ENCODE results near the gene ARL6IP4. TPM values are rescaled to one million over a fixed set of nuclear protein-coding genes. Genes with fewer than 3 reads are reported as not detected.

Gene ARL6IP4
- total and polyA plus RNA-seq, 11 donors, result 123 to 325 (median 148) TPM

DNA sequence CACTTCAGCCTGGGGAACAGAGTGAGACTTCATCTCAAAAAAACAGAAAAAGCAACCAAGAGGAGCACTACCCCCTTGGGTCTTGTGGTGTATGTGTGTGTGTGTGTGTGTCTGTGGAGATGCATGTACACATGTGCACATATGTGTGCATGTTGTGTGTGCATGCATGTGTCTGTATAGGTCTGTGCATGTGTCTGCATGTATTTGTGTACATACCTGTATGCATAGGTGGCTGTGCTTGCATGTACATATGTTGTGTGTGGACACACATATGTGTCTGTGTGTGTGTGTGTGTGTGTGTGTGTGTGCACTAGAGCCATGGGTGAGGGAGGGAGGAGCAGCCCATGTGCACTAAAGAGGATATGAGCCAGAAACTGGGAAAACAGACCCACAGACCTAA, 49.1 kb downstream of the ARL6IP4 start:
- no peak overlapping the region for H3K4me3 ChIP-seq
- TF ChIP-seq, protein P1, sequence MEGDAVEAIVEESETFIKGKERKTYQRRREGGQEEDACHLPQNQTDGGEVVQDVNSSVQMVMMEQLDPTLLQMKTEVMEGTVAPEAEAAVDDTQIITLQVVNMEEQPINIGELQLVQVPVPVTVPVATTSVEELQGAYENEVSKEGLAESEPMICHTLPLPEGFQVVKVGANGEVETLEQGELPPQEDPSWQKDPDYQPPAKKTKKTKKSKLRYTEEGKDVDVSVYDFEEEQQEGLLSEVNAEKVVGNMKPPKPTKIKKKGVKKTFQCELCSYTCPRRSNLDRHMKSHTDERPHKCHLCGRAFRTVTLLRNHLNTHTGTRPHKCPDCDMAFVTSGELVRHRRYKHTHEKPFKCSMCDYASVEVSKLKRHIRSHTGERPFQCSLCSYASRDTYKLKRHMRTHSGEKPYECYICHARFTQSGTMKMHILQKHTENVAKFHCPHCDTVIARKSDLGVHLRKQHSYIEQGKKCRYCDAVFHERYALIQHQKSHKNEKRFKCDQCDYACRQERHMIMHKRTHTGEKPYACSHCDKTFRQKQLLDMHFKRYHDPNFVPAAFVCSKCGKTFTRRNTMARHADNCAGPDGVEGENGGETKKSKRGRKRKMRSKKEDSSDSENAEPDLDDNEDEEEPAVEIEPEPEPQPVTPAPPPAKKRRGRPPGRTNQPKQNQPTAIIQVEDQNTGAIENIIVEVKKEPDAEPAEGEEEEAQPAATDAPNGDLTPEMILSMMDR (IDR thresholded peaks at IDR 0.05), result no peak
- TF ChIP-seq POLR2A (IDR thresholded peaks at IDR 0.05), result no peak
- peaks cover 0 to 15% (median 1%) of the 10 kb centered on the region in 12 donors for H3K4me1 ChIP-seq
- intact Hi-C loops (cut with DNase I), result no loop called here
- H3K27ac ChIP-seq, result no peak overlapping the region
- no peaks in the 10 kb centered on the region for H3K9me3 ChIP-seq
- ATAC-seq (no peak), DNase-seq (no peak)
- H3K27me3 ChIP-seq, result no peaks in the 10 kb centered on the region
- peaks cover 0 to 53% (median 27%) of the 10 kb centered on the region in 9 donors for H3K36me3 ChIP-seq

DNA sequence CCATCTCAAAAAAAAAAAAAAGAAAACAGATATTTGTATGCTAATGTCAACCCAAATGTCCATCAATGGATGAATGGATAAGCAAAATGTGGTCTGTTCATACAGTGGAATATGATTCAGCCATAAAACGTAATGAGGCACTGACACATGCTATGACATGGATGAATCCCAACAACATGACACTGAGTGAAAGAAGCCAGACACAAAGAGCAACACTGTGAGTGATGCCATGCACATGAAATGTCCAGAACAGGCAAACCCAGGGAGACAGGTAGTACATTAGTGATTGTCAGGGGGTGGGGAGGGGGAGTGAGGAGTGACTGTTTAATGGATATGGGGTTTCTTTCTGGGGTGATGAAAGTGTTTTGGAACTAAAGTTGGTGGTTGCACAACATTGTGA, 50.2 kb downstream of the ARL6IP4 start:
- Histone ChIP-seq H3K36me3 (peaks cover 0 to 53% (median 27%) of the 10 kb centered on the region in 9 donors), H3K4me3 (no peak overlapping the region), H3K27me3 (no peaks in the 10 kb centered on the region), H3K4me1 (peaks cover 0 to 16% (median 4%) of the 10 kb centered on the region in 12 donors), H3K9me3 (no peaks in the 10 kb centered on the region), H3K27ac (no peak overlapping the region)
- intact Hi-C loops (cut with DNase I), result no loop called here
- 61 to 85% (median 71%) methylated on average over 1 of the region's 1 CpG for WGBS, 4 donors
- no peak for DNase-seq
- no peak for ATAC-seq
- TF ChIP-seq POLR2A (IDR thresholded peaks at IDR 0.05), result no peak
- TF ChIP-seq, protein P1 (IDR thresholded peaks at IDR 0.05), result no peak

DNA sequence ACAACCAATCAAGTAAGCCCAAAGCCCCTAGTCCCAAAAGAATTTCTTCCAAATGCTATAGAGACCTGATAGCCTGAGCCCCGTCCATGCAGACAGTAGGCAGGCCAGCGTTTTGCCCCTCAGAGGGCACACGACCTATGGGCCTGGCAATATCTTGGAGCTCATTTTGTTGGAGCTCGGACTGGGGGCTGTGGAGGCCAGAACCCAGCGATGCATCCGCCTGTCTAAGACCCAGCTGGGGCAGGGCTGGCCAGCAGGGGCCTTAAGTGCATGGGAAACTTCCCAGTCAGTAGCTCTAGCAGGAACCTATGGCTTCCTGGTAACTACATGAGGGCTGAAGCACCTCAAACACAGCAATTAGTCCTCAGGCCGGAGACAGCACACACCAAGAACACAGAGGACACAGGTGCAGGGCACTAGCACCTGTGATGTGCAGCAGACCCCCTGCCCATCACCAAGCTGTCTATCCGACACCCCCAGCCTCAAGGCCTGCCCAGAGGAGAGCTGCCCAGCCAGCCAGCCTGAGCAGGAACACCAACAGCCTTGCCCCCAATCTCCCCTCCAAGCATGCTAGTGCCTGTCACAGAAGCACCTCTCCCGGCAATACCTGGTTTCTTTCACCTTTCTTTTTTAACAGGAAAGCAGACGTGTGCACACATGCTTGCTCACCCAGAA, 50.8 kb downstream of the ARL6IP4 start:
- Histone ChIP-seq H3K4me1 (peaks cover 0 to 16% (median 4%) of the 10 kb centered on the region in 12 donors), H3K36me3 (peaks cover 0 to 53% (median 27%) of the 10 kb centered on the region in 9 donors), H3K27me3 (no peaks in the 10 kb centered on the region), H3K9me3 (no peaks in the 10 kb centered on the region), H3K4me3 (no peak overlapping the region), H3K27ac (no peak overlapping the region)
- WGBS, 4 donors, result 89 to 95% (median 91%) methylated on average over 10 of the region's 10 CpGs
- intact Hi-C loops (cut with DNase I), result no loop called here
- TF ChIP-seq, protein P1 (IDR thresholded peaks at IDR 0.05), result no peak
- TF ChIP-seq POLR2A (IDR thresholded peaks at IDR 0.05), result no peak
- DNase-seq (no peak), ATAC-seq (no peak)

Small RNAs within 50 kb of the gene (microRNA-seq; reads per million reads assigned to microRNA genes)
- 0 reads per million in 4 donors for gene MIR4304

Other genes starting within 250 kb of the ARL6IP4 start
- 1 to 10 TPM in 1 of 9 donors, under 1 TPM in 3, not detected in 5; 0.08 to 1.4 (median 0.31) TPM for gene HCAR1, start 249.8 kb upstream of the ARL6IP4 start, total RNA-seq
- under 1 TPM in 1 of 2 donors, not detected in 1; 0.10 TPM for gene HCAR1, start 249.8 kb upstream of the ARL6IP4 start, polyA plus RNA-seq
- gene DENR, start 227.9 kb upstream of the ARL6IP4 start, total RNA-seq, result 10 to 100 TPM; 13.3 to 32.7 (median 26.3) TPM
- 10 to 100 TPM; 14.4 to 31.9 TPM for gene DENR, start 227.9 kb upstream of the ARL6IP4 start, polyA plus RNA-seq
- gene CCDC62, start 206.1 kb upstream of the ARL6IP4 start, total RNA-seq, result 1 to 10 TPM in 1 of 9 donors, under 1 TPM in 8; 0.40 to 1.1 (median 0.76) TPM
- gene CCDC62, start 206.1 kb upstream of the ARL6IP4 start, polyA plus RNA-seq, result under 1 TPM; 0.11 to 0.12 TPM
- gene HIP1R, start 145.2 kb upstream of the ARL6IP4 start, total RNA-seq, result 10 to 100 TPM; 14.9 to 49.5 (median 19.6) TPM
- 10 to 100 TPM; 19.1 to 31.4 TPM for gene HIP1R, start 145.2 kb upstream of the ARL6IP4 start, polyA plus RNA-seq
- gene VPS37B, start 84.6 kb upstream of the ARL6IP4 start, total RNA-seq, result 10 to 100 TPM; 14.5 to 51.2 (median 22.7) TPM
- 10 to 100 TPM; 17.4 to 21.7 TPM for gene VPS37B, start 84.6 kb upstream of the ARL6IP4 start, polyA plus RNA-seq
- gene ABCB9, start 14.2 kb upstream of the ARL6IP4 start, total RNA-seq, result 1 to 10 TPM; 3.1 to 8.6 (median 4.7) TPM
- gene ABCB9, start 14.2 kb upstream of the ARL6IP4 start, polyA plus RNA-seq, result 1 to 10 TPM; 3.1 to 3.3 TPM
- gene OGFOD2, start 5.4 kb upstream of the ARL6IP4 start, total RNA-seq, result 10 to 100 TPM in 6 of 9 donors, 1 to 10 TPM in 3; 4.4 to 17.0 (median 12.7) TPM
- 10 to 100 TPM; 12.7 to 19.7 TPM for gene OGFOD2, start 5.4 kb upstream of the ARL6IP4 start, polyA plus RNA-seq
- gene PITPNM2, start 170.4 kb downstream of the ARL6IP4 start, total RNA-seq, result 10 to 100 TPM; 13.2 to 28.5 (median 20.7) TPM
- gene PITPNM2, start 170.4 kb downstream of the ARL6IP4 start, polyA plus RNA-seq, result 10 to 100 TPM; 12.0 to 13.0 TPM